WI38 (cell line): ENCODE results near the gene FLOT2.

Experiments
- H3K4me3 ChIP-seq: 2 replicates; pipeline ENCODE4 v1.5.1; 2011; ENCODE audit warnings: low read depth, mild to moderate bottlenecking, control low read depth, low read length
- TF ChIP-seq, protein P1 (sequence below): IDR thresholded peaks from 2 replicates; pipeline ENCODE4 v1.5.1; 2012; ENCODE audit warnings: low read depth, mild to moderate bottlenecking, control low read depth, low read length

FLOT2 gene

DNA sequence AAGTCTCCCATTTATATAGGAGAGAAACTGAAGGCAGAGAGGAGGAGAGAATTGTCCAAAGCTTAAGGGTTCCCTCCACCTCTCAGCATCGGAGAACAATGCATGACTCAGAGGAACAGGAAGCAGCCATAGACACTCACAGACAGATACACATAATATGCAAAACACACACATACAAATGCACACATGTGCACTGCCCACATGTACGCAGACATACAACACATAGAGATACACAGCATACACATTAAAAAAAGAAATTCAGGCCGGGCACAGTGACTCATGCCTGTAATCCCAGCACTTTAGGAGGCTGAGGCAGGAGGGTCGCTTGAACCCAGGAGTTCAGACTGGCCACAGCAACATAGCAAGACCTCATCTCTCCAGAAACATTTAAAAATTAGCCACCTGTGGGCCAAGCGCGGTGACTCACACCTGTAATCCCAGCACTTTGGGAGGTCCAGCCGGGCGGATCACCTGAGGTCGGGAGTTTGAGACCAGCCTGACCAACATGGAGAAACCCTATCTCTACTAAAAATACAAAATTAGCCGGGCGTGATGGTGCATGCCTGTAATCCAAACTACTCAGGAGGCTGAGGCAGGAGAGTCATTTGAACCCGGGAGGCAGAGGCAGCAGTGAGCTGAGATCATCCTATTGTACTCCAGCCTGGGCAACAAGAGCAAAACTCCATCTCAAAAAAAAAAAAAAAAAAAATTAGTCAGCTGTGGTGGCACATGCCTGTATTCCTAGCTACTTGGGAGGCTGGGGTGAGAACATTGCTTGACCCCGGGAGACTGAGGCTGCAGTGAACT lies 31.4 kb downstream of the FLOT2 start:
- TF ChIP-seq, protein P1, sequence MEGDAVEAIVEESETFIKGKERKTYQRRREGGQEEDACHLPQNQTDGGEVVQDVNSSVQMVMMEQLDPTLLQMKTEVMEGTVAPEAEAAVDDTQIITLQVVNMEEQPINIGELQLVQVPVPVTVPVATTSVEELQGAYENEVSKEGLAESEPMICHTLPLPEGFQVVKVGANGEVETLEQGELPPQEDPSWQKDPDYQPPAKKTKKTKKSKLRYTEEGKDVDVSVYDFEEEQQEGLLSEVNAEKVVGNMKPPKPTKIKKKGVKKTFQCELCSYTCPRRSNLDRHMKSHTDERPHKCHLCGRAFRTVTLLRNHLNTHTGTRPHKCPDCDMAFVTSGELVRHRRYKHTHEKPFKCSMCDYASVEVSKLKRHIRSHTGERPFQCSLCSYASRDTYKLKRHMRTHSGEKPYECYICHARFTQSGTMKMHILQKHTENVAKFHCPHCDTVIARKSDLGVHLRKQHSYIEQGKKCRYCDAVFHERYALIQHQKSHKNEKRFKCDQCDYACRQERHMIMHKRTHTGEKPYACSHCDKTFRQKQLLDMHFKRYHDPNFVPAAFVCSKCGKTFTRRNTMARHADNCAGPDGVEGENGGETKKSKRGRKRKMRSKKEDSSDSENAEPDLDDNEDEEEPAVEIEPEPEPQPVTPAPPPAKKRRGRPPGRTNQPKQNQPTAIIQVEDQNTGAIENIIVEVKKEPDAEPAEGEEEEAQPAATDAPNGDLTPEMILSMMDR = no peak
- no peak overlapping the region for H3K4me3 ChIP-seq

DNA sequence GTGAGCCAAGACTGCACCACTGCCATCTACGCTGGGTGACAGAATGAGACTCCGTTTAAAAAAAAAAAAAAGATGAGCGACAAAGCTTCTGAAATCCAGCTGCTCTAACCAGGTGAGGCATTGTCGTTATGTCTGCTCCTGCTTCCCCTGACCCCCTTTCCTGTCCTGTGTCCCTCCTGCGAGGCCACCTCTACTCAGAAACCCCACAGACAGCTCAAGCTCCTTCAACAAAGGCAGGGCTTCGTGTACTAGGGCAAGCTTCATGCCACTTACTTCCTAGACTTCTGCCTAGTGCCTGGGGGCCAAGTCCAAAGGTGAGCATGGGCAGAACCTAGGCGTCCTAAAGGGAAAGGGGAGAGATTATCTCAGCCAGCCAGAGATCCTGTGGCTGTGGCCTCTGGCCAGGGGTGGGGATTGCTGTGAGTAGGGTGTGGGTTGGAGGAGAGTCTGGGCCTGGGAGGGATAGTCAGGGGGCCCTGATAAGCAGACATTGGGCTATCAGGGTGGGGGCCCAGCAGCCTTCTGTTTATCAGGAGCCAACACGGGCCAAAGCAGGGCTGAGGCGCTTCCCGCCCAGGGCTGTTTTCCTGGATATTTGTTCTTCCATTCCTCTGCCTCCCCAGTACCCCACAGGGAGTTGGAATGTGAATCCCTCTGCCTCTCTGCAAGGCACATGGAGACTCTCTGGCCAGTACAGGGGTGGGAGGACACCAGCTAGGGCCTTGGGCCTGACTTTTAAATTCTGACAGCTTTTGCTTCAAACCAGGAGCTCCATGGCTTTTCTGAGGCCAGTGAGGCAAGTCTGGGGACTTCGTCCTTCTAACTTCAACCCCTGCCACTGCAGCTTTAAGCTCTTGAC lies 32.3 kb downstream of the FLOT2 start:
- TF ChIP-seq, protein P1 = no peak
- no peak overlapping the region for H3K4me3 ChIP-seq

DNA sequence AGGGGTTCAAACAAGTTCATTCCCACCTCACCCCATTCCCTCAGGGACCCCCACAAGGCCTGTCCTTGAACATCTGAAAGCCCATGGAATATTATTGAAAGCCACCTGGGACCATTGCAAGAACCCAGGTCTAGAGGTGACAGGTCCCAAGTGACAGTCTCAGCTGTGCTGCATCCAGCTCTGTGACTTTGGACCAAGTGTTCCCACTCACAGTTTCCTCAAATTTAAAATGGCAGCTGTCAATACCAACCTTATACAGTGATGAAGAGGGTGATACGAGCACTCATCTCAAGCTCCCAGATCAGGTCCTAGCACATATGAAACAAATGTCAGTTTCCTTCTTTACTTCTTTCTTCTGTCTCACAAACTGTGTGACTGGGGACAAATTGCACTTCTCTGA lies 33.6 kb downstream of the FLOT2 start:
- TF ChIP-seq, protein P1 = no peak
- no peak overlapping the region for H3K4me3 ChIP-seq

DNA sequence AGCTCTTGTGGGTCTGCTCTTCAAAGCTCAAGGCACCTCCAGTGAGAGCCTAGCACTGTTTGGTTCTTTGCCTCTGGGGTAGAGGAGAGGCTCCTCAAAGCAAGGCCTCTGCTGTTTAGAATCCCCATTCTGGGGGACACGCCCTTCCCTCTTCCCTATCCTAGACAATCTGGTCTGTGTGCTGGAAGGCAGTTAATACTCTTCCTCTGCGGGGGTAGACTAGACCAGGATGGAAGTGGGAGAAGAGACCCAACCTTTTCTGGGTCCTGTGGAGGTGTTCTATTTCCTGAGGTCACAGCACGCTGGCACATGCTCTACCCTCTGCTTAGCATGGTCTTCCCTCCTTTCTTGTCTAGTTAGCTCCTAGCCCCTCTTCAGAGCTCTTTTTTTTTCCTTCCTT lies 35.0 kb downstream of the FLOT2 start:
- TF ChIP-seq, protein P1 = no peak
- H3K4me3 ChIP-seq = no peak overlapping the region

DNA sequence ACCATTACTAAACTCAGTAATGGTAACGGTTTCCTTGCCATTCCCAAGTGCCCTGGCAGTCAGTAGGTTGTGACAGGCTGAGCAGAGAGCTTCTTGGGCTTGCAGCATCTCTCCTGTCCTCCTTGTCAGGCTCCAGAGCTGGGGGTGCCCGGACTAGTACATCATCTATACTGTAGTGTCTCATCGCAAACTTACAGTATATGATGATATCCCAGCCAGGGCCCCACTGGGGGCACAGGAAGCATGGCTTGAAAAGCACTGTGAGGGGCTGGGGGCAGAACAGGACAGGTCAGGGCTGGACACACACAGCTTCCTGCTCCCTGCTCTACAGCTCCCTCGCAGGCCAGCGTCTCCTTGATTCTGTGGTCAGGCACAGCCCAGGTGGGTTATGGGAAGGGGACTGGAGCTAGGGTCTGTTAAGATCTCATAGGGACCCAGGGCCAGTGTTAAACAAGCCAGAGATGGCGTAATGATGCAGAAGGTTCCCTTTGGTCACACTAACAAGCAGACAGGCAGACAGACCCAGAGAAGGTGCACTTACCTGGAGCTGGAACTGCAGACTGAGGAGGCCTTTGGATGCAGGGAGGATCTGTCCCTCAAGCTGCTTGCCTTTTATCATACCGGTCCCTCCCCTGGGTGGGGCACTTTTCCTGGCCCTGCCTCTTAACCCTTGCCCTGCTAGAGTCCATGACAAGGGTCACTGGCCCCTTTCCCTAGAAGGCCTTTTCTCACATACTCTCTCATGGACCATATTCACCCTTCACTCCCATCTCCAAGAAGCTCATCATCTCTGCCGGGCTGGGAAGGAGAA lies 35.9 kb downstream of the FLOT2 start:
- no peak overlapping the region for H3K4me3 ChIP-seq
- TF ChIP-seq, protein P1 = no peak

DNA sequence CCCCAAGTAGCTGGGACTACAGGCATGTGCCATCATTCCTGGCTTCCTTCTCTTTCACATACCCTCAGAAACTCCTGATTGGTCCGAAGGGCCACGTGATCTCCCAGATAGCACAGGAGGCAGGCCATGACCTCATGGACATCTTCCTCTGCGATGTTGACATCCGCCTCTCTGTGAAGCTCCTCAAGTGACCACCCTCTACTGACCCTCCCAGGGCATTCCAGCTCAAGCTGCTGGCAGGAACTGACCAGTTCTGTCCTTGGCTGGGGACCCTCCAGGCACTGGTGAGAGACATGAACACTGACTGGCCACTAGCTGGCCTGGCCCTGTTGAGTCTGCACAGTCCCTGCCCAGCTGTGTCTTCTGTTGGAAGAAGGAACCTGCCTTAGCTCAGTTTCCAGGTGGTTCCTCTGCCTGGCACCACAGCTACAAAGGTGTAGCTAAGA lies 37.1 kb downstream of the FLOT2 start:
- TF ChIP-seq, protein P1 = no peak
- H3K4me3 ChIP-seq = no peak overlapping the region
